Measurements from ENCODE around the gene PILRA. TPM values are rescaled to one million over a fixed set of nuclear protein-coding genes. Genes with fewer than 3 reads are reported as not detected.

Gene PILRA
- total and polyA plus RNA-seq, 4 donors, result 9.9 to 122 (median 27.5) TPM

GRCh38 chr7:100386940-100387339, 13.7 kb downstream of the PILRA start:
- 81 to 85% methylated on average over 5 of the region's 5 CpGs for WGBS, 2 donors
- Histone ChIP-seq H3K36me3 (ENCODE audit: control insufficient read depth in 4 of 4, insufficient read depth in 4 of 4, low read length in 4 of 4) (no peaks in the 10 kb centered on the region), H3K4me3 (no peak overlapping the region), H3K9me3 (ENCODE audit: control insufficient read depth in 4 of 4, insufficient read depth in 3 of 4, low read length in 3 of 4) (no peaks in the 10 kb centered on the region), H3K9ac (ENCODE audit: insufficient read depth in 1 of 2, low read length in 2 of 2) (no peak overlapping the region), H3K27ac (ENCODE audit: low read depth in 1 of 2, low read length in 1 of 2) (no peak overlapping the region), H3K27me3 (ENCODE audit: control insufficient read depth in 3 of 3, insufficient read depth in 3 of 3, low read length in 2 of 3) (peaks cover 0 to 3% (median 0%) of the 10 kb centered on the region in 3 donors), H3K4me1 (ENCODE audit: control insufficient read depth in 5 of 5, insufficient read depth in 5 of 5, low read length in 5 of 5) (peaks cover 0 to 2% (median 0%) of the 10 kb centered on the region in 5 donors)
- no peak for TF ChIP-seq CTCF (IDR thresholded peaks at IDR 0.05; ENCODE audit: control extremely low read depth, extremely low read depth)
- ATAC-seq (ENCODE audit: insufficient read depth, low FRiP score), result no peak
- no peak for DNase-seq

GRCh38 chr7:100387695-100388094, 14.4 kb downstream of the PILRA start:
- Histone ChIP-seq H3K27me3 (ENCODE audit: control insufficient read depth in 3 of 3, insufficient read depth in 3 of 3, low read length in 2 of 3) (peaks cover 0 to 3% (median 0%) of the 10 kb centered on the region in 3 donors), H3K36me3 (ENCODE audit: control insufficient read depth in 4 of 4, insufficient read depth in 4 of 4, low read length in 4 of 4) (no peaks in the 10 kb centered on the region), H3K27ac (ENCODE audit: low read depth in 1 of 2, low read length in 1 of 2) (no peak overlapping the region), H3K4me3 (no peak overlapping the region), H3K9ac (ENCODE audit: insufficient read depth in 1 of 2, low read length in 2 of 2) (no peak overlapping the region), H3K9me3 (ENCODE audit: control insufficient read depth in 4 of 4, insufficient read depth in 3 of 4, low read length in 3 of 4) (no peaks in the 10 kb centered on the region), H3K4me1 (ENCODE audit: control insufficient read depth in 5 of 5, insufficient read depth in 5 of 5, low read length in 5 of 5) (peaks cover 0 to 2% (median 0%) of the 10 kb centered on the region in 5 donors)
- TF ChIP-seq CTCF (IDR thresholded peaks at IDR 0.05; ENCODE audit: control extremely low read depth, extremely low read depth), result no peak
- ATAC-seq (ENCODE audit: insufficient read depth, low FRiP score) (no peak), DNase-seq (no peak)
- WGBS, 2 donors, result 65 to 73% methylated on average over 2 of the region's 2 CpGs

- Histone ChIP-seq H3K9ac (ENCODE audit: insufficient read depth in 1 of 2, low read length in 2 of 2) (no peak overlapping the region), H3K27me3 (ENCODE audit: control insufficient read depth in 3 of 3, insufficient read depth in 3 of 3, low read length in 2 of 3) (peaks cover 0 to 3% (median 0%) of the 10 kb centered on the region in 3 donors), H3K27ac (ENCODE audit: low read depth in 1 of 2, low read length in 1 of 2) (no peak overlapping the region), H3K9me3 (ENCODE audit: control insufficient read depth in 4 of 4, insufficient read depth in 3 of 4, low read length in 3 of 4) (no peaks in the 10 kb centered on the region), H3K4me3 (no peak overlapping the region), H3K4me1 (ENCODE audit: control insufficient read depth in 5 of 5, insufficient read depth in 5 of 5, low read length in 5 of 5) (peaks cover 0 to 2% (median 0%) of the 10 kb centered on the region in 5 donors), H3K36me3 (ENCODE audit: control insufficient read depth in 4 of 4, insufficient read depth in 4 of 4, low read length in 4 of 4) (no peaks in the 10 kb centered on the region)
- TF ChIP-seq CTCF (IDR thresholded peaks at IDR 0.05; ENCODE audit: control extremely low read depth, extremely low read depth), result no peak
- DNase-seq (no peak), ATAC-seq (ENCODE audit: insufficient read depth, low FRiP score) (no peak)
- 72 to 83% methylated on average over 9 of the region's 9 CpGs for WGBS, 2 donors
These were observed 16.3 kb downstream of the PILRA start for GRCh38 chr7:100389437-100390088.
